ENCODE data around the gene VDAC2.
"Not testable (repeated sequence)": the region's sequence is repeated elsewhere in the genome, so short reads cannot be mapped to it uniquely, and the experiment has no call there.

VDAC2 gene

DNA sequence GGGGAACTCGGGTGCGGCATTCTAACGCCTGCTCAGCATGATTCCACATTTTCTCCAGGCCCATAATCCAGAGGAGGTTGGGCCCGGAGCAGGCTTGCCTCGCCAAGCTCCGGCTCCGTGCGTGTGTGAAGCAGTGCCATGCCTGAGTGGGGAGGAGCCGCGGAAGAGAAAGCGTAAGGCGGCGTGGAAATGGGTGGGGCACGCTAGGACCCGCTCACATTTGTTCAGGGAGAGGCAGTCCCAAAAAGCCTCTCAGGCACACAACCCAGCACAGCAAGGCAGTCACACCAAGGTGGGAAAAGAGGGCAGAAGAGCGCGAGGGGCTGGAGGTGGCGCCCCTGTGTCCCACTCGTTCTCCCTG lies 695 bp upstream of the VDAC2 start:
- peak; percentile 83 for ATAC-seq
- peak; percentile 32; the same call in 1 of the 2 replicates for TF ChIP-seq TSHZ2 (CRISPR knock-in tag; IDR thresholded peaks at IDR 0.05)
- no peak for TF ChIP-seq ZNF565 (CRISPR knock-in tag; conservative IDR thresholded peaks at IDR 0.05; ENCODE audit: low read depth)

DNA sequence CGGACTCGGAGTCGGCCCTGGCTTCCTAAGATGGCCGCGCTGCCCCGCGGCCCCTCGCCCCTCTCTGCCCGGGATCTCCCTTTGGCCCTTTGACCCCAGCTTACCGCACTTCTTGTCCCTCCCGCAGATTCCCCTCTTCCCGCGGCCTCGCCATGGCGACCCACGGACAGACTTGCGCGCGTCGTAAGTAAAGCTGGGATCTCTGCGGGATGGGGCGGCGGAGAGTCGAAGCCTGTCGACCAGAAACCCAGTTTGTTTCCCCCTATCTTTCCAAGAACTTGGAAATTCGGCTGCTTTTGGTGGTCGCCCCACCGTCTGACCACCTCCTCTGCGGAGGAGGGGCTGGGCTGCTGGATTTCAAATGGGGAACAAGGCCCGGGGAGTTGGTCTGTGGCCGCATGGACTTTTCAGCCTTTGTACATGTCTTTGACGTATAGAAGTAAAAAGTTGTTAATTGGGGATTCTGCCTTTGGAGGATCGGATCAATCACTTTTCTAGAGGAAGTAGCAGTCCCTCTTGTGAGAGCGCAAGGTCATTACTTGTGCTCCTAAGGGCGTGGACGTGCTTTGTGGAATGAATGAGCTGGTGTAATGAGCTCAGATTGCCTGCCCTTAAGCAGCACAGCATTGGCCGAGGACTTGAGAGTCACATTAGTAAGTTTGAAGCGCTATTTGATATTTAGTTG lies 553 bp downstream of the VDAC2 start:
- peak; percentile 66 for ATAC-seq
- no peak for TF ChIP-seq RARB (CRISPR knock-in tag; IDR thresholded peaks at IDR 0.05)
- TF ChIP-seq ZNF8 (CRISPR knock-in tag; IDR thresholded peaks at IDR 0.05), result no peak

DNA sequence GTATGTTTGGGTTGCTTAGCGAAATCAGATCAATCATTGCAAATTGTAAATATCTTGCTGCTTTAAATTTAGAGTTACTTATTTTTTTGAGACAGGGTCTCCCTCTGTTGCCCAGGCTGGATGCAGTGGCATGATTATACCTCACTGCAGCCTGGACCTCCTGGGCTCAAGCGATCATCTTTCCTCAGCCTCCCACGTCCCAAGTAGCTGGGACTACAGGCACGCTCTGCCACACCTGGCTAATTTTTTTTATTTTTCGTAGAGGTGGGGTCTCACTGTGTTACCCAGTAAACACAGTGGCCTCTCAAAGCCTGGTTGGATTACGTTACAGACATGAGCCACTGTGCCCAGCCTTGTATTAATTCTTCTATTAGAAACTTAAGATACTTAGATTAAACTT lies 1.7 kb downstream of the VDAC2 start:
- TF ChIP-seq CREB5 (CRISPR knock-in tag; IDR thresholded peaks at IDR 0.05; ENCODE audit: low read depth), result no peak

GRCh38 chr10:75220274-75220673 lies 9.7 kb downstream of the VDAC2 start:
- TF ChIP-seq TCF4 (CRISPR knock-in tag; IDR thresholded peaks at IDR 0.05; ENCODE audit: borderline replicate concordance) (no peak), OSR1 (CRISPR knock-in tag; IDR thresholded peaks at IDR 0.05) (no peak), PATZ1 (CRISPR knock-in tag; IDR thresholded peaks at IDR 0.05; ENCODE audit: borderline replicate concordance) (no peak), ISL1 (CRISPR knock-in tag; IDR thresholded peaks at IDR 0.05) (no peak), TSHZ2 (CRISPR knock-in tag; IDR thresholded peaks at IDR 0.05) (no peak), ZNF8 (CRISPR knock-in tag; IDR thresholded peaks at IDR 0.05) (no peak), CREB5 (CRISPR knock-in tag; IDR thresholded peaks at IDR 0.05; ENCODE audit: low read depth) (no peak), RARB (CRISPR knock-in tag; IDR thresholded peaks at IDR 0.05) (no peak), ESRRG (CRISPR knock-in tag; IDR thresholded peaks at IDR 0.05) (no peak), CSDC2 (CRISPR knock-in tag; IDR thresholded peaks at IDR 0.05) (no peak), ZFP3 (CRISPR knock-in tag; IDR thresholded peaks at IDR 0.05) (no peak), PPARA (CRISPR knock-in tag; IDR thresholded peaks at IDR 0.05; ENCODE audit: borderline replicate concordance) (no peak), ZFP30 (CRISPR knock-in tag; IDR thresholded peaks at IDR 0.05) (no peak), GLIS3 (CRISPR knock-in tag; IDR thresholded peaks at IDR 0.05) (no peak), ZNF565 (CRISPR knock-in tag; conservative IDR thresholded peaks at IDR 0.05; ENCODE audit: low read depth) (no peak), BACH2 (CRISPR knock-in tag; IDR thresholded peaks at IDR 0.05; ENCODE audit: borderline replicate concordance) (no peak)
- no peak for ATAC-seq

More for the DNA sequence above, 1.7 kb downstream of the VDAC2 start:
- no peak for ATAC-seq

DNA sequence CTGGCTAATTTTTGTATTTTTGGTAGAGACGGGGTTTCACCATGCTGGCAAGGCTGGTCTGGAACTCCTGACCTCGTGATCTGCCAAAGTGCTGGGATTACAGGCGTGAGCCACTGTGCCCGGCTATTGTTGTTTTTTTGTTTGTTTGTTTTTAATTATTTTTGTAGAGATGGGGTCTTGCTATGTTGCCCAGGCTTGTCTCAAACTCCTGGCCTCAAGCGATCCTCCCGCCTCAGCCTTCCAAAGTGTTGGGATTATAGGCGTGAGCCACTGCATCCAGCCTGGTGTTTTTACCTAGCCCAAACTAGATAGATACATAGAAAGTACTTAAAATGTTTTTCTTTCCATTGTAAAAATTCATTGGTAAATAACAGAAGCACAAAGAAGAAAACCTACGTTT lies 10.9 kb downstream of the VDAC2 start:
- ATAC-seq, result not testable (repeated sequence)
